HAP-1 (cell line): ENCODE data around the gene TMEM50B.
"Not testable (repeated sequence)": the region's sequence is repeated elsewhere in the genome, so short reads cannot be mapped to it uniquely, and the experiment has no call there.

ENCODE experiments used
- DNase-seq, 2 experiments: peaks; one replicate each; pipeline ENCODE4 v3.0.0-alpha.2; 2016 to 2020; ENCODE audit warnings: low spot score in 2 of 2
- H3K27me3 ChIP-seq: fragments of 250-450 bp; sonication (Bioruptor Pico); 2 replicates; pipeline ENCODE4 v1.5.1; 2020; ENCODE audit warnings: low read depth, mild to moderate bottlenecking, moderate library complexity
- H3K36me3 ChIP-seq: fragments of 250-450 bp; sonication (Bioruptor Pico); replicated peaks from 2 replicates; pipeline ENCODE4 v1.5.1; 2020; ENCODE audit warnings: mild to moderate bottlenecking
- H3K4me1 ChIP-seq: fragments of 250-450 bp; sonication (Bioruptor Pico); 2 replicates; pipeline ENCODE4 v1.5.1; 2020; ENCODE audit warnings: mild to moderate bottlenecking
- H3K4me3 ChIP-seq: fragments of 250-450 bp; sonication (Bioruptor Pico); 2 replicates; pipeline ENCODE4 v1.5.1; 2020; ENCODE audit warnings: mild to moderate bottlenecking, moderate library complexity
- H3K9me3 ChIP-seq: fragments of 250-450 bp; sonication (Bioruptor Pico); 2 replicates; pipeline ENCODE4 v1.5.1; 2020; ENCODE audit warnings: mild to moderate bottlenecking, moderate library complexity
- in situ Hi-C: fragments of 300-500 bp; cut with MboI; formaldehyde crosslinking; loops from 3 replicates; pipeline ENCODE4 v1.14.3; 2020; ENCODE audit warnings: low sequenced_read_pairs, inconsistent platforms, mixed read lengths

Gene TMEM50B

GRCh38 chr21:33491373-33492102, 11.8 kb upstream of the TMEM50B start, which contains the start of gene DNAJC28:
DNAJC28 (minus strand) TSS chr21:33491716; CDS start chr21:33489393, 2,323 bp downstream.
- Histone ChIP-seq H3K27me3 (no peaks in the 10 kb centered on the region), H3K4me1 (no peaks in the 10 kb centered on the region), H3K4me3 (peak within 1 kb of the TSS; percentile 70), H3K9me3 (no peaks in the 10 kb centered on the region), H3K36me3 (no peaks in the 10 kb centered on the region)
- in situ Hi-C loops: loop anchor here (25.0 kb wide), 1 partner anchor 96 kb away; the partner anchor contains the start of gene DONSON
- DNase-seq: peak; percentile 91 to 96

GRCh38 chr21:33490991-33491372, 11.2 kb upstream of the TMEM50B start:
- no peak for DNase-seq
- no peaks in the 10 kb centered on the region for H3K27me3 ChIP-seq
- H3K9me3 ChIP-seq: no peaks in the 10 kb centered on the region
- H3K4me3 ChIP-seq: peak overlapping the region; percentile 70
- no peaks in the 10 kb centered on the region for H3K4me1 ChIP-seq
- H3K36me3 ChIP-seq: no peaks in the 10 kb centered on the region
- in situ Hi-C loops: loop anchor here (25.0 kb wide), 1 partner anchor 96 kb away; the partner anchor contains the start of gene DONSON

GRCh38 chr21:33488936-33489335, 9.2 kb upstream of the TMEM50B start:
- H3K9me3 ChIP-seq: no peaks in the 10 kb centered on the region
- H3K4me3 ChIP-seq: no peak overlapping the region
- in situ Hi-C loops: loop anchor here (25.0 kb wide), 1 partner anchor 98 kb away; the partner anchor contains the start of gene DONSON
- no peaks in the 10 kb centered on the region for H3K4me1 ChIP-seq
- H3K27me3 ChIP-seq: no peaks in the 10 kb centered on the region
- no peaks in the 10 kb centered on the region for H3K36me3 ChIP-seq
- no peak for DNase-seq

- in situ Hi-C loops: loop anchor here (25.0 kb wide), 1 partner anchor 99 kb away; the partner anchor contains the start of gene DONSON
- Histone ChIP-seq H3K36me3 (no peaks in the 10 kb centered on the region), H3K4me3 (no peak overlapping the region), H3K27me3 (no peaks in the 10 kb centered on the region), H3K9me3 (no peaks in the 10 kb centered on the region), H3K4me1 (no peaks in the 10 kb centered on the region)
- DNase-seq: no peak
Measured at GRCh38 chr21:33487996-33488395, 8.2 kb upstream of the TMEM50B start.

- Histone ChIP-seq H3K4me3 (no peak overlapping the region), H3K4me1 (no peaks in the 10 kb centered on the region), H3K36me3 (0 out of 2 replicates have a peak, but pooled peaks cover 3% of the 10 kb centered on the region), H3K9me3 (no peaks in the 10 kb centered on the region; the same call in 1 of the 2 replicates), H3K27me3 (no peaks in the 10 kb centered on the region)
- DNase-seq: no peak
- in situ Hi-C loops: loop anchor here (25.0 kb wide), 1 partner anchor 106 kb away; the partner anchor contains the start of gene DONSON
Measured at GRCh38 chr21:33481314-33481943, 1.7 kb upstream of the TMEM50B start.

- Histone ChIP-seq H3K4me3 (peak overlapping the region; percentile 86), H3K27me3 (no peaks in the 10 kb centered on the region), H3K36me3 (0 out of 2 replicates have a peak, but pooled peaks cover 3% of the 10 kb centered on the region), H3K9me3 (no peaks in the 10 kb centered on the region; the same call in 1 of the 2 replicates), H3K4me1 (no peaks in the 10 kb centered on the region)
- in situ Hi-C loops: loop anchor here (25.0 kb wide), 1 partner anchor 107 kb away; the partner anchor contains the start of gene DONSON
- DNase-seq: no peak
Measured at GRCh38 chr21:33480481-33481103, 818 bp upstream of the TMEM50B start.

GRCh38 chr21:33478935-33479678, 667 bp downstream of the TMEM50B start:
- Histone ChIP-seq H3K4me3 (peak overlapping the region; percentile 86), H3K36me3 (0 out of 2 replicates have a peak, but pooled peaks cover 3% of the 10 kb centered on the region), H3K27me3 (no peaks in the 10 kb centered on the region), H3K9me3 (no peaks in the 10 kb centered on the region; the same call in 1 of the 2 replicates), H3K4me1 (no peaks in the 10 kb centered on the region)
- in situ Hi-C loops: loop anchor here (25.0 kb wide), 1 partner anchor 108 kb away; the partner anchor contains the start of gene DONSON
- peak; percentile 15 to 57 for DNase-seq

- Histone ChIP-seq H3K4me1 (no peaks in the 10 kb centered on the region), H3K4me3 (peak overlapping the region; percentile 86), H3K36me3 (0 out of 2 replicates have a peak, but pooled peaks cover 3% of the 10 kb centered on the region), H3K27me3 (no peaks in the 10 kb centered on the region), H3K9me3 (no peaks in the 10 kb centered on the region; the same call in 1 of the 2 replicates)
- no peak for DNase-seq
- in situ Hi-C loops: loop anchor here (25.0 kb wide), 1 partner anchor 109 kb away; the partner anchor contains the start of gene DONSON
Measured at GRCh38 chr21:33478182-33478581, 1.6 kb downstream of the TMEM50B start.

- Histone ChIP-seq H3K4me3 (no peak overlapping the region), H3K4me1 (no peaks in the 10 kb centered on the region), H3K9me3 (no peaks in the 10 kb centered on the region; the same call in 1 of the 2 replicates), H3K27me3 (no peaks in the 10 kb centered on the region), H3K36me3 (0 out of 2 replicates have a peak, but pooled peaks cover 3% of the 10 kb centered on the region)
- in situ Hi-C loops: loop anchor here (25.0 kb wide), 1 partner anchor 110 kb away; the partner anchor contains the start of gene DONSON
- no peak for DNase-seq
Measured at GRCh38 chr21:33477066-33477465, 2.7 kb downstream of the TMEM50B start.

- no peak for DNase-seq
- no peaks in the 10 kb centered on the region for H3K36me3 ChIP-seq
- H3K4me1 ChIP-seq: no peaks in the 10 kb centered on the region
- in situ Hi-C loops: no loop called here
- H3K9me3 ChIP-seq: no peaks in the 10 kb centered on the region
- H3K4me3 ChIP-seq: no peak overlapping the region
- no peaks in the 10 kb centered on the region for H3K27me3 ChIP-seq
Measured at GRCh38 chr21:33473344-33473743, 6.4 kb downstream of the TMEM50B start.

GRCh38 chr21:33470701-33471100, 9.1 kb downstream of the TMEM50B start:
- peaks cover 7% of the 10 kb centered on the region for H3K4me1 ChIP-seq
- no peaks in the 10 kb centered on the region for H3K9me3 ChIP-seq
- no peak for DNase-seq
- no peaks in the 10 kb centered on the region for H3K27me3 ChIP-seq
- H3K36me3 ChIP-seq: no peaks in the 10 kb centered on the region
- H3K4me3 ChIP-seq: no peak overlapping the region
- in situ Hi-C loops: no loop called here

- H3K27me3 ChIP-seq, H3K9me3 ChIP-seq, DNase-seq, H3K4me3 ChIP-seq, in situ Hi-C loops, H3K4me1 ChIP-seq, H3K36me3 ChIP-seq: not testable (repeated sequence)
Measured at GRCh38 chr21:33469183-33469582, 10.6 kb downstream of the TMEM50B start.
